WI38 (cell line): ENCODE results near the gene AP1S1.
A peak's percentile ranks its signal among the peaks of the same experiment; 100 is the strongest.

Source experiments
- H3K4me3 ChIP-seq: 2 replicates; pipeline ENCODE4 v1.5.1; 2011; ENCODE audit warnings: low read depth, mild to moderate bottlenecking, control low read depth, low read length
- CTCF ChIP-seq: IDR thresholded peaks from 2 replicates; pipeline ENCODE4 v1.5.1; 2012; ENCODE audit warnings: low read depth, mild to moderate bottlenecking, control low read depth, low read length

The AP1S1 gene

GRCh38 chr7:101162551-101163278, 8.4 kb downstream of the AP1S1 start:
- TF ChIP-seq CTCF, result no peak
- H3K4me3 ChIP-seq, result 0 out of 2 replicates have a peak overlapping the region, but pooled peaks have one; percentile 20

- peak overlapping the region; percentile 46 for H3K4me3 ChIP-seq
- TF ChIP-seq CTCF, result no peak
Measured at GRCh38 chr7:101163279-101164070, 9.2 kb downstream of the AP1S1 start.

GRCh38 chr7:101164071-101164840, 10.0 kb downstream of the AP1S1 start:
- peak overlapping the region; percentile 46 for H3K4me3 ChIP-seq
- no peak for TF ChIP-seq CTCF

GRCh38 chr7:101165075-101165957, 11.0 kb downstream of the AP1S1 start, which contains the start of gene VGF:
Gene VGF, minus strand, starts transcription at chr7:101165569. Its CDS starts 726 bp downstream, at chr7:101164843.
- no peak for TF ChIP-seq CTCF
- peak within 1 kb of the TSS; percentile 51 for H3K4me3 ChIP-seq

GRCh38 chr7:101165958-101166647, 11.8 kb downstream of the AP1S1 start:
- no peak for TF ChIP-seq CTCF
- H3K4me3 ChIP-seq, result peak overlapping the region; percentile 51

- H3K4me3 ChIP-seq, result no peak overlapping the region
- TF ChIP-seq CTCF, result no peak
Measured at GRCh38 chr7:101166648-101166908, 12.3 kb downstream of the AP1S1 start.
